DOHH2 (cell line): ENCODE results near the gene DNAH6.
"Not testable (repeated sequence)": the region's sequence is repeated elsewhere in the genome, so short reads cannot be mapped to it uniquely, and the experiment has no call there.

Experiments
- H3F3A ChIP-seq: fragments of 200-600 bp; sonication (generic), shearing (Covaris generic); 2 replicates; pipeline ENCODE4 v1.6.0; 2016; ENCODE audit warnings: antibody characterized with exemption, mild to moderate bottlenecking; ENCODE audit not compliant: control insufficient read depth, insufficient read depth
- H3K27ac ChIP-seq: fragments of 200-600 bp; sonication (generic); 2 replicates; pipeline ENCODE4 v1.5.1; 2014; ENCODE audit warnings: low read depth, mild to moderate bottlenecking, low read length, moderate library complexity
- H3K27me3 ChIP-seq: fragments of 200-600 bp; sonication (generic); 2 replicates; pipeline ENCODE4 v1.6.1; 2014; ENCODE audit warnings: mild to moderate bottlenecking, low read length, mixed read lengths; ENCODE audit not compliant: control insufficient read depth
- H3K36me3 ChIP-seq: fragments of 200-600 bp; sonication (generic); 2 replicates; pipeline ENCODE4 v1.6.1; 2014; ENCODE audit warnings: mild to moderate bottlenecking, low read length, moderate library complexity, mixed read lengths; ENCODE audit not compliant: control insufficient read depth
- H3K4me1 ChIP-seq: fragments of 200-600 bp; sonication (generic); 2 replicates; pipeline ENCODE4 v1.6.1; 2014; ENCODE audit warnings: mild to moderate bottlenecking, low read length, mixed read lengths; ENCODE audit not compliant: control insufficient read depth
- H3K4me2 ChIP-seq: fragments of 200-600 bp; sonication (generic); 2 replicates; pipeline ENCODE4 v1.6.0; 2014; ENCODE audit warnings: mild to moderate bottlenecking, low read length, moderate library complexity
- H3K4me3 ChIP-seq: fragments of 200-600 bp; sonication (generic); 2 replicates; pipeline ENCODE4 v1.5.1; 2014; ENCODE audit warnings: mild to moderate bottlenecking, low read length, mixed read lengths
- H3K79me2 ChIP-seq: fragments of 200-600 bp; sonication (generic); 2 replicates; pipeline ENCODE4 v1.6.1; 2014; ENCODE audit warnings: mild to moderate bottlenecking, low read length, mixed read lengths; ENCODE audit not compliant: control insufficient read depth
- H3K9me2 ChIP-seq: fragments of 200-600 bp; sonication (generic); replicated peaks from 2 replicates; pipeline ENCODE4 v1.6.1; 2014; ENCODE audit warnings: mild to moderate bottlenecking, low read length, mixed read lengths; ENCODE audit not compliant: control insufficient read depth
- H3K9me3 ChIP-seq: fragments of 200-600 bp; sonication (generic); 2 replicates; pipeline ENCODE4 v1.6.1; 2014; ENCODE audit warnings: antibody characterized with exemption, low read length, mixed read lengths; ENCODE audit not compliant: control insufficient read depth, insufficient read depth
- H4K20me1 ChIP-seq: fragments of 200-600 bp; sonication (generic); 2 replicates; pipeline ENCODE4 v1.6.0; 2014; ENCODE audit warnings: low read depth, mild to moderate bottlenecking, antibody characterized with exemption, low read length, moderate library complexity; ENCODE audit not compliant: control insufficient read depth, insufficient read depth
- EZH2phosphoT487 ChIP-seq: fragments of 200-600 bp; sonication (generic); IDR thresholded peaks from 2 replicates; pipeline ENCODE4 v1.6.1; 2017; ENCODE audit warnings: borderline replicate concordance, mild to moderate bottlenecking, antibody characterized with exemption, low read length, moderate library complexity, mixed read lengths
- TF ChIP-seq, protein P1 (sequence below): fragments of 200-600 bp; sonication (generic); IDR thresholded peaks from one replicate; pipeline ENCODE4 v1.5.1; 2014; ENCODE audit warnings: antibody characterized with exemption, mild to moderate bottlenecking, low read depth, low read length; ENCODE audit not compliant: poor library complexity, severe bottlenecking

Gene DNAH6

DNA sequence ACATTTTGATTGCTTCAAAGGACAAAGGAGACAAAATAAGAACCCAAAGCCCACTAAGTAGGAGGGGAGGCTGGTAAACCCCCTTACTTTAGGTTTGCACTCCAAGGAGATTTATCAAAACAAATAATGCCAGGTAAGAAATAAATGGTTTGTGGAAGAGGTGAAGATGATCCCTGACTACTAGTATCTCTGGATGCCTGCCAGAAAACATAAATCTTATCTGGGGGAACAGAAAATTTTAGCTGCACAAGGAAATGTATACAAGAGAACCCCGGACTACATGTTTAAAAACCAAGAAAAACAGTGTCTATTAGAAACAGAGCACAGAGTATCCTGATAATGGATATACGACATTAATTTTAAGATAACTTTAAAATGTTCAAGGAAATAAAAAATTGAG is 250.5 kb downstream of the DNAH6 start:
- no peaks in the 10 kb centered on the region for H4K20me1 ChIP-seq
- no peaks in the 10 kb centered on the region for H3K79me2 ChIP-seq
- H3K27ac ChIP-seq: no peak overlapping the region
- no peak overlapping the region for H3K4me2 ChIP-seq
- no peaks in the 10 kb centered on the region for H3K9me3 ChIP-seq
- peaks cover 11% of the 10 kb centered on the region for H3K27me3 ChIP-seq
- H3K9me2 ChIP-seq: no peaks in the 10 kb centered on the region
- no peak overlapping the region for H3K4me3 ChIP-seq
- H3K4me1 ChIP-seq: no peaks in the 10 kb centered on the region
- no peaks in the 10 kb centered on the region for H3K36me3 ChIP-seq
- H3F3A ChIP-seq: no peaks in the 10 kb centered on the region
- no peak for TF ChIP-seq EZH2phosphoT487
- TF ChIP-seq, protein P1, sequence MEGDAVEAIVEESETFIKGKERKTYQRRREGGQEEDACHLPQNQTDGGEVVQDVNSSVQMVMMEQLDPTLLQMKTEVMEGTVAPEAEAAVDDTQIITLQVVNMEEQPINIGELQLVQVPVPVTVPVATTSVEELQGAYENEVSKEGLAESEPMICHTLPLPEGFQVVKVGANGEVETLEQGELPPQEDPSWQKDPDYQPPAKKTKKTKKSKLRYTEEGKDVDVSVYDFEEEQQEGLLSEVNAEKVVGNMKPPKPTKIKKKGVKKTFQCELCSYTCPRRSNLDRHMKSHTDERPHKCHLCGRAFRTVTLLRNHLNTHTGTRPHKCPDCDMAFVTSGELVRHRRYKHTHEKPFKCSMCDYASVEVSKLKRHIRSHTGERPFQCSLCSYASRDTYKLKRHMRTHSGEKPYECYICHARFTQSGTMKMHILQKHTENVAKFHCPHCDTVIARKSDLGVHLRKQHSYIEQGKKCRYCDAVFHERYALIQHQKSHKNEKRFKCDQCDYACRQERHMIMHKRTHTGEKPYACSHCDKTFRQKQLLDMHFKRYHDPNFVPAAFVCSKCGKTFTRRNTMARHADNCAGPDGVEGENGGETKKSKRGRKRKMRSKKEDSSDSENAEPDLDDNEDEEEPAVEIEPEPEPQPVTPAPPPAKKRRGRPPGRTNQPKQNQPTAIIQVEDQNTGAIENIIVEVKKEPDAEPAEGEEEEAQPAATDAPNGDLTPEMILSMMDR: no peak

DNA sequence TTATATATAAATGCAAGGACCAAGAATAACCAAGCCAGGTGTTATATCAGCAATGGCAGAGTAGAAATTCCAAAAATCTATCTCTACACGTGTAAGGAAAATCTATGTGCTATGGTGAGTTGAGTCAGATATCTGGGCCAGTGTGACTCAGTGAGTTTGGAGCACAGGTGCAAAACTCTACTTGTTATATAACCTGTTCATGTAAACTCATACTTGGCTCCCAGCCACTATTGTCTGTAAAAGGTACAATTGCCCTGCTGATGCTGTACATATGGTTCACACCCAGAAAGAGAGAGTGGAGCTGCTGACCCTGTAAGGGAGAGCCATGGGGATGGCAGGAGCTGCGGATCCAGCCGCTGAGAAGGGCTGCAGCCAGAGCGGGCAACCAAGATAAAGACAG is 252.5 kb downstream of the DNAH6 start:
- no peak overlapping the region for H3K4me3 ChIP-seq
- no peaks in the 10 kb centered on the region for H3K4me1 ChIP-seq
- H3K36me3 ChIP-seq: no peaks in the 10 kb centered on the region
- no peaks in the 10 kb centered on the region for H4K20me1 ChIP-seq
- H3K27ac ChIP-seq: no peak overlapping the region
- H3F3A ChIP-seq: no peaks in the 10 kb centered on the region
- TF ChIP-seq, protein P1: no peak
- TF ChIP-seq EZH2phosphoT487: no peak
- H3K9me2 ChIP-seq: no peaks in the 10 kb centered on the region
- H3K79me2 ChIP-seq: no peaks in the 10 kb centered on the region
- peaks cover 4% of the 10 kb centered on the region for H3K27me3 ChIP-seq
- no peaks in the 10 kb centered on the region for H3K9me3 ChIP-seq
- no peak overlapping the region for H3K4me2 ChIP-seq

DNA sequence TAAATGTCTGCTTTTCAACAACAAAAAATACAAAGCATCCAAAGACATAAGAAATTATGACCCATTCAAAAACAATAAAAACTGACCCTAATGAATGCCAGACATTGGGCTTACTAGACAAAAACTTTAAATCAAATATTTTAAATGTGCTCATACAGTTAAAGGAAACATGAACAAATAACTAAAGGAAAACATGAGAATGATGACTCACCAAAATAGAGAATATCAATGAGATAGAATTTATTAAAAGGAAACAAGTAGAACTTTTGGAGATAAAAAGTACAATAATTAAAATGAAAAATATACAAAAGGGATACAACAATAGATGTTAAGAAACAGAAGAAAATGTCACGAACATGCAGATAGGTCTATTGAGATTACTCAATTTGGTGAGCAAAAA is 254.0 kb downstream of the DNAH6 start:
- no peaks in the 10 kb centered on the region for H3K4me1 ChIP-seq
- H3K79me2 ChIP-seq: no peaks in the 10 kb centered on the region
- no peak overlapping the region for H3K4me2 ChIP-seq
- H3K36me3 ChIP-seq: no peaks in the 10 kb centered on the region
- TF ChIP-seq EZH2phosphoT487: no peak
- TF ChIP-seq, protein P1: no peak
- H4K20me1 ChIP-seq: no peaks in the 10 kb centered on the region
- H3K27me3 ChIP-seq: no peaks in the 10 kb centered on the region
- no peaks in the 10 kb centered on the region for H3F3A ChIP-seq
- H3K4me3 ChIP-seq: no peak overlapping the region
- H3K9me3 ChIP-seq: no peaks in the 10 kb centered on the region
- H3K27ac ChIP-seq: no peak overlapping the region
- no peaks in the 10 kb centered on the region for H3K9me2 ChIP-seq

DNA sequence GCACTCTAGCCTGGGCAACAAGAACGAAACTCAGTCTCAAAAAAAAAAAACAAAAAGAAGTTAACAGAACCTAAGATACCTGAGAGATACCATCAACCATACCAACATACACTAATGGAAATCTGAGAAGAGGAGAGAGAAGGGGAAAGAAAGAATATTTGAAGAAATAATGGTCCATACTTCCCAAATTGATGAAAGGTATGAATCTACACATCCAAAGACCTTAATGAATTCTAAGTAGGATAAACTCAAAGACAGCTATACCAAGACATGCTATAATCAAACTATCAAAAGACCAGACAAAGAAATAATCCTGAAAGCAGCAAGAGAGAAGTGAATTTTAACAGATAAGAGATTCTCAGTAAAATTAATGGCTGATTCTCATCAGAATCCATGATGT is 255.0 kb downstream of the DNAH6 start:
- Histone ChIP-seq H3K9me3 (no peaks in the 10 kb centered on the region), H4K20me1 (no peaks in the 10 kb centered on the region), H3K27ac (no peak overlapping the region), H3K4me3 (no peak overlapping the region), H3F3A (no peaks in the 10 kb centered on the region), H3K27me3 (no peaks in the 10 kb centered on the region), H3K9me2 (no peaks in the 10 kb centered on the region), H3K4me1 (no peaks in the 10 kb centered on the region), H3K36me3 (no peaks in the 10 kb centered on the region), H3K4me2 (no peak overlapping the region), H3K79me2 (no peaks in the 10 kb centered on the region)
- TF ChIP-seq EZH2phosphoT487: no peak
- TF ChIP-seq, protein P1: no peak

DNA sequence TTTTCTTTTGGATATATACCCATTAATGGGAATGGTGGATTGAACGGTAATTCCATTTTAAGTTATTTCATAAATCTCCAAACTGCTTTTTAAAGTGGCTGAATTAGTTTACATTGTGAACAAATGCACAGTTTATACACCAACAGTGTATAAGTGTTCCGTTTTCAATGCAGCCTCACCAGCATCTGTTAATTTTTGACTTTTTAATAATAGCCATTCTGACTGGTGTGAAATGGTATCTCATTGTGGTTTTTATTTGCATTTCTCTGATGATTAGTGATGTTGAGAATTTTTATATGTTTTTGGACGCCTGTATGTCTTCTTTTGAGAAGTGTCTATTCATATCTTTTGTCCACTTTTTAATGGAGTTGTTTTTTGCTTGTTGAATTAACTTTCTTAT is 257.3 kb downstream of the DNAH6 start:
- not testable (repeated sequence) for H3K36me3 ChIP-seq, H3K27me3 ChIP-seq, H3K9me2 ChIP-seq, H3K4me3 ChIP-seq, H3K79me2 ChIP-seq, H3F3A ChIP-seq, H3K4me2 ChIP-seq, H3K9me3 ChIP-seq, H4K20me1 ChIP-seq, H3K27ac ChIP-seq, H3K4me1 ChIP-seq
